ENCODE results near the gene TIMM23B.
"Not testable (repeated sequence)": the region's sequence is repeated elsewhere in the genome, so short reads cannot be mapped to it uniquely, and the experiment has no call there.

- TF ChIP-seq POLR2A, EP300 (IDR thresholded peaks at IDR 0.05): not testable (repeated sequence)
- TF ChIP-seq, protein P1, sequence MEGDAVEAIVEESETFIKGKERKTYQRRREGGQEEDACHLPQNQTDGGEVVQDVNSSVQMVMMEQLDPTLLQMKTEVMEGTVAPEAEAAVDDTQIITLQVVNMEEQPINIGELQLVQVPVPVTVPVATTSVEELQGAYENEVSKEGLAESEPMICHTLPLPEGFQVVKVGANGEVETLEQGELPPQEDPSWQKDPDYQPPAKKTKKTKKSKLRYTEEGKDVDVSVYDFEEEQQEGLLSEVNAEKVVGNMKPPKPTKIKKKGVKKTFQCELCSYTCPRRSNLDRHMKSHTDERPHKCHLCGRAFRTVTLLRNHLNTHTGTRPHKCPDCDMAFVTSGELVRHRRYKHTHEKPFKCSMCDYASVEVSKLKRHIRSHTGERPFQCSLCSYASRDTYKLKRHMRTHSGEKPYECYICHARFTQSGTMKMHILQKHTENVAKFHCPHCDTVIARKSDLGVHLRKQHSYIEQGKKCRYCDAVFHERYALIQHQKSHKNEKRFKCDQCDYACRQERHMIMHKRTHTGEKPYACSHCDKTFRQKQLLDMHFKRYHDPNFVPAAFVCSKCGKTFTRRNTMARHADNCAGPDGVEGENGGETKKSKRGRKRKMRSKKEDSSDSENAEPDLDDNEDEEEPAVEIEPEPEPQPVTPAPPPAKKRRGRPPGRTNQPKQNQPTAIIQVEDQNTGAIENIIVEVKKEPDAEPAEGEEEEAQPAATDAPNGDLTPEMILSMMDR (IDR thresholded peaks at IDR 0.05) = not testable (repeated sequence)
Observed at GRCh38 chr10:50020451-50021024, 78.7 kb downstream of the TIMM23B start.
